Keratinocyte (primary cell): ENCODE data around the gene SUSD4. TPM values are rescaled to one million over a fixed set of nuclear protein-coding genes. Genes with fewer than 3 reads are reported as not detected.

Source experiments
- DNase-seq: peaks from one replicate; pipeline ENCODE4 v3.0.0-alpha.2; 2011; ENCODE audit warnings: low read depth, missing footprints, low spot score
- FAIRE-seq: peaks from 2 replicates; lab custom pipeline; 2011; peaks lifted over from hg19 to GRCh38; lab: Jason Lieb, UNC
- H2AFZ ChIP-seq: 2 replicates; pipeline ENCODE4 v1.6.0; 2012; ENCODE audit warnings: low read length, control low read depth, inconsistent platforms; ENCODE audit not compliant: control insufficient read depth
- H3K27ac ChIP-seq: 2 replicates; pipeline ENCODE4 v1.5.1; 2011; ENCODE audit warnings: low read length; ENCODE audit not compliant: control insufficient read depth, insufficient read depth
- H3K27me3 ChIP-seq: 3 replicates; pipeline ENCODE4 v1.6.0; 2011; ENCODE audit warnings: low read length; ENCODE audit not compliant: control insufficient read depth, insufficient read depth; ENCODE audit errors: extremely low read depth
- H3K36me3 ChIP-seq, 2 experiments: 2 replicates in 1 of 2; 3 replicates in 1 of 2; pipeline ENCODE4 v1.5.1; 2011; ENCODE audit warnings: low read length in 2 of 2, mild to moderate bottlenecking in 1 of 2; ENCODE audit not compliant: control insufficient read depth in 2 of 2, insufficient read depth in 2 of 2; ENCODE audit errors: extremely low read depth in 1 of 2
- H3K4me1 ChIP-seq: 3 replicates; pipeline ENCODE4 v1.5.1; 2011; ENCODE audit warnings: low read length; ENCODE audit not compliant: control insufficient read depth, insufficient read depth; ENCODE audit errors: extremely low read depth
- H3K4me2 ChIP-seq: 3 replicates; pipeline ENCODE4 v1.6.0; 2011; ENCODE audit warnings: low read depth, low read length; ENCODE audit not compliant: control insufficient read depth, insufficient read depth; ENCODE audit errors: extremely low read depth
- H3K4me3 ChIP-seq, 3 experiments: fragments of 200-600 bp in 1 of 3; sonication (generic) in 1 of 3; 2 replicates in 2 of 3; 3 replicates in 1 of 3; pipeline ENCODE4 v1.5.1; 2011 to 2016; ENCODE audit warnings: low read length in 3 of 3, mild to moderate bottlenecking in 3 of 3, control low read depth in 2 of 3, inconsistent platforms in 1 of 3, low read depth in 1 of 3, mixed read lengths in 1 of 3, mixed run types in 1 of 3, moderate library complexity in 1 of 3; ENCODE audit not compliant: control insufficient read depth in 2 of 3, insufficient read depth in 2 of 3; ENCODE audit errors: extremely low read depth in 1 of 3
- H3K79me2 ChIP-seq: 2 replicates; pipeline ENCODE4 v1.6.0; 2012; ENCODE audit warnings: low read length; ENCODE audit not compliant: control insufficient read depth, insufficient read depth
- H3K9ac ChIP-seq: 3 replicates; pipeline ENCODE4 v1.6.0; 2011; ENCODE audit warnings: low read length; ENCODE audit not compliant: control insufficient read depth, insufficient read depth; ENCODE audit errors: extremely low read depth
- H3K9me1 ChIP-seq: 3 replicates; pipeline ENCODE4 v1.6.0; 2011; ENCODE audit warnings: low read length; ENCODE audit not compliant: control insufficient read depth, insufficient read depth; ENCODE audit errors: extremely low read depth
- H3K9me3 ChIP-seq: 2 replicates; pipeline ENCODE4 v1.5.1; 2012; ENCODE audit warnings: low read depth, low read length; ENCODE audit not compliant: control insufficient read depth
- H4K20me1 ChIP-seq: 3 replicates; pipeline ENCODE4 v1.6.0; 2011; ENCODE audit warnings: low read length; ENCODE audit not compliant: control insufficient read depth, insufficient read depth; ENCODE audit errors: extremely low read depth
- CTCF ChIP-seq, 3 experiments: IDR thresholded peaks in 1 of 3; conservative IDR thresholded peaks in 1 of 3; optimal IDR thresholded peaks in 1 of 3; 2 replicates in 2 of 3; 3 replicates in 1 of 3; pipeline versions ENCODE3 to v1.5.1; 2011; ENCODE audit warnings: low read length in 3 of 3, mild to moderate bottlenecking in 3 of 3, moderate library complexity in 2 of 3, control low read depth in 1 of 3, inconsistent platforms in 1 of 3; ENCODE audit not compliant: insufficient read depth in 2 of 3; ENCODE audit errors: extremely low read depth in 1 of 3
- EZH2 ChIP-seq: IDR thresholded peaks from one replicate; pipeline ENCODE4 v1.6.1; 2012; ENCODE audit warnings: inconsistent platforms, mild to moderate bottlenecking, low read length, moderate library complexity
- dilution Hi-C: fragments of 300-500 bp; cut with MboI; formaldehyde crosslinking; loops from one replicate; pipeline ENCODE4 v1.7.0; 2020; ENCODE audit warnings: low sequenced_read_pairs; ENCODE audit not compliant: extremely low pct_ligation_motif_present
- polyA plus RNA-seq, 5 experiments: library from polyadenylated mRNA; depleted of rRNA in 3 of 5; stranded (reverse) in 3 of 5; stranded (forward) in 1 of 5; unstranded in 1 of 5; fragments of >200 nt; gene quantifications; 1 replicate in 1 of 5; 2 replicates in 3 of 5; 3 replicates in 1 of 5; pipeline versions ENCODE4 v1.2.1 to v1.2.3, GENCODE V29; 2011 to 2012; ENCODE audit warnings: missing spikeins in 2 of 5, low read depth in 1 of 5, low replicate concordance in 1 of 5

The SUSD4 gene
- polyA plus RNA-seq, 1 donor (not counting 4 experiments of a cell fraction or from before 2014, with no cell fraction given), result 1.6 TPM

- H3K27ac ChIP-seq, result no peak overlapping the region
- H3K36me3 ChIP-seq, result no peaks in the 10 kb centered on the region
- H3K9me1 ChIP-seq, result no peaks in the 10 kb centered on the region
- H4K20me1 ChIP-seq, result no peaks in the 10 kb centered on the region
- no peak overlapping the region for H2AFZ ChIP-seq
- no peaks in the 10 kb centered on the region for H3K4me1 ChIP-seq
- no peaks in the 10 kb centered on the region for H3K27me3 ChIP-seq
- TF ChIP-seq EZH2 (no peak), CTCF (optimal IDR thresholded peaks at IDR 0.05 in 1 of 3, IDR thresholded peaks at IDR 0.05 in 1 of 3, conservative IDR thresholded peaks at IDR 0.05 in 1 of 3; ENCODE audit: extremely low read depth in 1 of 3, insufficient read depth in 2 of 3, low read length in 3 of 3) (peak in 1 of 3 experiments; percentile 27)
- FAIRE-seq (no peak), DNase-seq (no peak)
- dilution Hi-C loops, result no loop called here
- no peaks in the 10 kb centered on the region for H3K9me3 ChIP-seq
- H3K4me3 ChIP-seq, result no peak overlapping the region
- no peak overlapping the region for H3K9ac ChIP-seq
- H3K4me2 ChIP-seq, result no peak overlapping the region
- no peaks in the 10 kb centered on the region for H3K79me2 ChIP-seq
Observed at GRCh38 chr1:223244366-223245103, 119.4 kb downstream of the SUSD4 start.

- dilution Hi-C loops, result no loop called here
- Histone ChIP-seq H3K4me2 (no peak overlapping the region), H3K27ac (no peak overlapping the region), H3K9me1 (no peaks in the 10 kb centered on the region), H3K9ac (no peak overlapping the region), H4K20me1 (no peaks in the 10 kb centered on the region), H2AFZ (no peak overlapping the region), H3K9me3 (no peaks in the 10 kb centered on the region), H3K79me2 (no peaks in the 10 kb centered on the region), H3K4me1 (no peaks in the 10 kb centered on the region), H3K36me3 (no peaks in the 10 kb centered on the region), H3K4me3 (no peak overlapping the region), H3K27me3 (no peaks in the 10 kb centered on the region)
- DNase-seq, result no peak
- no peak for FAIRE-seq
- no peak for TF ChIP-seq EZH2
- no peak for TF ChIP-seq CTCF (optimal IDR thresholded peaks at IDR 0.05 in 1 of 3, IDR thresholded peaks at IDR 0.05 in 1 of 3, conservative IDR thresholded peaks at IDR 0.05 in 1 of 3; ENCODE audit: extremely low read depth in 1 of 3, insufficient read depth in 2 of 3, low read length in 3 of 3)
Observed at GRCh38 chr1:223243441-223244050, 120.4 kb downstream of the SUSD4 start.
